Naive thymus-derived CD4-positive, alpha-beta T cell (primary cell): ENCODE data around the gene ADAMTSL1. TPM values are rescaled to one million over a fixed set of nuclear protein-coding genes. Genes with fewer than 3 reads are reported as not detected.

Experiments used
- ATAC-seq: fragments of 150-1000 bp; cut with Tn5 transposase; 2 replicates; pipeline ENCODE4 v1.10.0; 2021; ENCODE audit warnings: mild to moderate bottlenecking, moderate library complexity
- CTCF ChIA-PET: fragments of 350-600 bp; sonication (Branson Sonifier 250); formaldehyde crosslinking; loops from one replicate; lab custom pipeline; 2021; ENCODE audit warnings: antibody characterized with exemption; lab: Charles Lee
- POLR2A ChIA-PET: fragments of 350-600 bp; sonication (Branson Sonifier 250); formaldehyde crosslinking; loops from one replicate; lab custom pipeline; 2021; ENCODE audit warnings: antibody characterized with exemption, inconsistent platforms; lab: Charles Lee
- DNase-seq, 9 donors: peaks; one replicate each; pipeline versions ENCODE4 v3.0.0 to v3.0.0-alpha.2; 2020 to 2022; ENCODE audit warnings: mixed read lengths in 1 of 9
- H3K27ac ChIP-seq: one replicate; pipeline ENCODE4 v1.7.0; 2013; ENCODE audit warnings: mild to moderate bottlenecking, low read depth, low read length, moderate library complexity
- H3K27me3 ChIP-seq, 2 donors: one replicate each; pipeline ENCODE4 v1.7.0; 2013; ENCODE audit warnings: low read length in 2 of 2, mild to moderate bottlenecking in 2 of 2, moderate library complexity in 2 of 2; ENCODE audit not compliant: control insufficient read depth in 2 of 2, insufficient read depth in 2 of 2
- H3K36me3 ChIP-seq, 3 experiments: 1 replicate in 2 of 3; 2 replicates in 1 of 3; pipeline ENCODE4 v1.7.0; 2013; ENCODE audit warnings: low read length in 3 of 3, mild to moderate bottlenecking in 3 of 3, moderate library complexity in 1 of 3; ENCODE audit not compliant: insufficient read depth in 3 of 3, control insufficient read depth in 2 of 3
- H3K4me1 ChIP-seq, 2 donors: one replicate each; pipeline ENCODE4 v1.7.0; 2013; ENCODE audit warnings: low read length in 2 of 2, mild to moderate bottlenecking in 2 of 2, moderate library complexity in 1 of 2; ENCODE audit not compliant: control insufficient read depth in 2 of 2, insufficient read depth in 2 of 2
- H3K4me3 ChIP-seq: 2 replicates; pipeline ENCODE4 v1.7.0; 2013; ENCODE audit warnings: mild to moderate bottlenecking, low read length
- H3K9me3 ChIP-seq, 3 experiments: 1 replicate in 2 of 3; 2 replicates in 1 of 3; pipeline ENCODE4 v1.7.0; 2013; ENCODE audit warnings: low read length in 3 of 3; ENCODE audit not compliant: control insufficient read depth in 2 of 3
- H3K27ac Mint-ChIP-seq, 9 donors: one replicate each; pipeline ENCODE4 v1.8.0; 2020 to 2022; ENCODE audit warnings: mixed read lengths in 9 of 9, mild to moderate bottlenecking in 8 of 9, moderate library complexity in 5 of 9, inconsistent platforms in 2 of 9
- H3K27me3 Mint-ChIP-seq, 5 donors: one replicate each; pipeline ENCODE4 v1.8.0; 2021 to 2022; ENCODE audit warnings: mixed read lengths in 5 of 5, mild to moderate bottlenecking in 1 of 5
- H3K36me3 Mint-ChIP-seq, 5 donors: one replicate each; pipeline ENCODE4 v1.8.0; 2020 to 2022; ENCODE audit warnings: mixed read lengths in 5 of 5, mild to moderate bottlenecking in 3 of 5, inconsistent platforms in 1 of 5
- H3K4me1 Mint-ChIP-seq, 7 donors: one replicate each; pipeline ENCODE4 v1.8.0; 2020 to 2022; ENCODE audit warnings: mixed read lengths in 7 of 7, mild to moderate bottlenecking in 3 of 7, inconsistent platforms in 1 of 7
- H3K4me3 Mint-ChIP-seq, 10 donors: one replicate each; pipeline ENCODE4 v1.8.0; 2020 to 2022; ENCODE audit warnings: mild to moderate bottlenecking in 10 of 10, mixed read lengths in 10 of 10, moderate library complexity in 6 of 10, inconsistent platforms in 2 of 10
- H3K9me3 Mint-ChIP-seq, 11 donors: one replicate each; pipeline ENCODE4 v1.8.0; 2020 to 2022; ENCODE audit warnings: mixed read lengths in 11 of 11, mild to moderate bottlenecking in 4 of 11, inconsistent platforms in 1 of 11, moderate library complexity in 1 of 11
- intact Hi-C, 2 donors: fragments of 100-400 bp; cut with micrococcal nuclease; formaldehyde crosslinking; loops; one replicate each; pipeline ENCODE4 v1.15.1; 2023
- polyA plus RNA-seq, 2 donors: library from polyadenylated mRNA; unstranded; fragments of 300-500 nt; fragmentation: Illumina TruSeq; gene quantifications; one replicate each; pipeline ENCODE4 v1.2.3, GENCODE V29; 2021
- total RNA-seq, 6 experiments: library from RNA in 5 of 6; stranded (reverse) in 5 of 6; gene quantifications; 1 replicate in 5 of 6; 2 replicates in 1 of 6; pipeline ENCODE4 v1.2.3 and lab custom pipeline; 2021 to 2026

ADAMTSL1 gene
- total and polyA plus RNA-seq, 7 experiments from 2014 or later, result not detected

DNA sequence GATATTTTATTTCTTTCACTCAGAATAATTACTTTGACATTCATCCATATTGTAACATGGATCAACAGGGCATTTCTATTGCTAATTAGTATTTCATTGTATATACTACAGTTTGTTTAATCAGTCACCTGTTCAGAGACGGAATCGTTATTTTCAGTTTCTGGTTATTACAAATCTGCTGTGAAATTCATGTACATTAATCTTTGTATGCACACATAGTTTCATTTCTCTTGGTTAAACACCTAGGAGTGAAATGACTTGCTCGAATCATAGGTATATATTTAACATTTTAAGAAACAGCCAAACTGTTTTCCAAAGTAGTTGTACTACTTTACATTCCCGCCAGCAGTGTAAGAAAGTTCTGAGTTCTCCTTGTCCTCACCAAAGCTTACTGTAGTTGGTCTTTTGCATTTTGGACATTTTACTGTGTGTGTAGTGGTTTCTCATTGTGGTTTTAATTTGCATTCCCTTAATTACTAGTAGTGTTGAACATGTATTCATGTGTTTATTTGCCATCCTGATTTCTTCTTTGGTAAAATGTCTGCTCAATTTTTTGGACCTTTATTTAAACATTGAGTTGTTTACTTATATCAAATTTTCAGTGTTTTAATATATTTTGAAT, 360.9 kb downstream of the ADAMTSL1 start:
- CTCF ChIA-PET, result no interaction called here
- H3K27me3 Mint-ChIP-seq, result peaks cover 0 to 4% (median 2%) of the 10 kb centered on the region in 5 donors
- intact Hi-C loops, result no loop called here

GRCh38 chr9:18837402-18837801, 363.4 kb downstream of the ADAMTSL1 start:
- Histone ChIP-seq H3K36me3 (no peaks in the 10 kb centered on the region), H3K27ac (no peak overlapping the region), H3K4me3 (no peak overlapping the region), H3K4me1 (no peaks in the 10 kb centered on the region), H3K9me3 (no peaks in the 10 kb centered on the region), H3K27me3 (no peaks in the 10 kb centered on the region)
- ChIA-PET POLR2A (no interaction called here), CTCF (interaction anchor here (0.6 kb wide), 1 partner anchor 476 kb away, joined by 3 read pairs; no protein-coding TSS in a partner anchor)
- no peak overlapping the region for H3K27ac Mint-ChIP-seq
- H3K4me1 Mint-ChIP-seq, result no peaks in the 10 kb centered on the region
- peaks cover 0 to 7% (median 2%) of the 10 kb centered on the region in 5 donors for H3K27me3 Mint-ChIP-seq
- H3K4me3 Mint-ChIP-seq, result no peak overlapping the region
- DNase-seq, result no peak
- ATAC-seq, result no peak
- intact Hi-C loops, result no loop called here
- H3K9me3 Mint-ChIP-seq, result peaks cover 0 to 6% (median 0%) of the 10 kb centered on the region in 11 donors
- H3K36me3 Mint-ChIP-seq, result no peaks in the 10 kb centered on the region

More for the DNA sequence above, 360.9 kb downstream of the ADAMTSL1 start:
- DNase-seq (no peak), ATAC-seq (no peak)
- Histone ChIP-seq H3K4me1 (no peaks in the 10 kb centered on the region), H3K4me3 (no peak overlapping the region), H3K36me3 (no peaks in the 10 kb centered on the region), H3K27ac (no peak overlapping the region), H3K27me3 (no peaks in the 10 kb centered on the region), H3K9me3 (no peaks in the 10 kb centered on the region)
- no peak overlapping the region for H3K4me3 Mint-ChIP-seq
- no peaks in the 10 kb centered on the region for H3K36me3 Mint-ChIP-seq
- H3K27ac Mint-ChIP-seq, result no peak overlapping the region
- H3K4me1 Mint-ChIP-seq, result no peaks in the 10 kb centered on the region
- peaks cover 0 to 6% (median 0%) of the 10 kb centered on the region in 11 donors for H3K9me3 Mint-ChIP-seq
- POLR2A ChIA-PET, result no interaction called here

- no peak overlapping the region for H3K4me3 ChIP-seq
- no peak overlapping the region for H3K27ac Mint-ChIP-seq
- DNase-seq (no peak), ATAC-seq (no peak)
- no peaks in the 10 kb centered on the region for H3K4me1 ChIP-seq
- peaks cover under 1 to 10% (median 4%) of the 10 kb centered on the region in 5 donors for H3K27me3 Mint-ChIP-seq
- no peaks in the 10 kb centered on the region for H3K4me1 Mint-ChIP-seq
- no peaks in the 10 kb centered on the region for H3K9me3 ChIP-seq
- CTCF ChIA-PET, result no interaction called here
- no peaks in the 10 kb centered on the region for H3K36me3 ChIP-seq
- H3K27me3 ChIP-seq, result no peaks in the 10 kb centered on the region
- peaks cover 0 to 9% (median 0%) of the 10 kb centered on the region in 11 donors for H3K9me3 Mint-ChIP-seq
- POLR2A ChIA-PET, result no interaction called here
- no peak overlapping the region for H3K27ac ChIP-seq
- no peak overlapping the region for H3K4me3 Mint-ChIP-seq
- intact Hi-C loops, result no loop called here
- H3K36me3 Mint-ChIP-seq, result no peaks in the 10 kb centered on the region
Observed at GRCh38 chr9:18847576-18848275, 373.8 kb downstream of the ADAMTSL1 start.

DNA sequence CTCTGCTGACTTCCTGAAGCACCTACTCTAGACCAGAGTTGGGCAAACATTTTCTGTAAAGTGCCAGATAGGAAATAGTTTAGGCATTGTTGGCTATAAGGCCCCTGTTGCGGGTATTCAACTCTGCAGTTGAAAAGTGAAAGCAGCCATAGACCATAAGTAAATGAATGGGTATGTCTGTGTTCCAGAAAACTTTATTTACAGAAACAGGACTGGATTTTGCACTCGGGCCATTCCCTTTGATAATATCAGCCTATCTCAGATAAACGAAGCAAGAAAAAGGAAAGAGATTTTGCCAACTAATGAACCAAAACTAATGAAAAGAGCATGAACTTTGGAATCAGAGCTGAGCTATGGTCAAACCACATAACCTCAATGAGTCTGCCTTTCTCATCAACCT, 374.7 kb downstream of the ADAMTSL1 start:
- no peaks in the 10 kb centered on the region for H3K27me3 ChIP-seq
- H3K4me1 ChIP-seq, result no peaks in the 10 kb centered on the region
- no peaks in the 10 kb centered on the region for H3K9me3 ChIP-seq
- Mint-ChIP-seq H3K4me1 (no peaks in the 10 kb centered on the region), H3K4me3 (no peak overlapping the region), H3K9me3 (peaks cover 0 to 9% (median 0%) of the 10 kb centered on the region in 11 donors), H3K27me3 (peaks cover 2 to 10% (median 9%) of the 10 kb centered on the region in 5 donors), H3K27ac (no peak overlapping the region), H3K36me3 (no peaks in the 10 kb centered on the region)
- no peak overlapping the region for H3K4me3 ChIP-seq
- H3K36me3 ChIP-seq, result no peaks in the 10 kb centered on the region
- intact Hi-C loops, result no loop called here
- ChIA-PET CTCF (no interaction called here), POLR2A (no interaction called here)
- ATAC-seq, result no peak
- H3K27ac ChIP-seq, result no peak overlapping the region
- DNase-seq, result no peak

DNA sequence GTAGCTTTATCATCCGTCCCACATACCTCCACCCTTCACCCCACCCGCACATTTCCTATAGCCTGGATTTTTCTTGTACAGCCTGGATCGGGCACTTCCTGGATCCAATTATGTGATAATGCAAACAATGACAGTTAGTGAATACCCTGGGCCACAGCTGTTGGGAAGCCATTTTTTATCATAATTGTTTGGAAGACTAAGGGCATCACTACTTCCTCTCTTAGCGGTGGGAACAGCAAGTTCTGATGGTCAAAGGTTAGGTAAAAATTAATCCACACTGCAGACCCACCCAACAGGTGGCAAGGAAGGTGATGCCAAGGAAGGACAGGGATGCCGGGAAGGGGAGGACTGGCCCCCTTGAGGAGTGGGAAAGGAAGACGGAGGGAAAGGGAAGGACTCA, 375.3 kb downstream of the ADAMTSL1 start:
- Histone ChIP-seq H3K4me1 (no peaks in the 10 kb centered on the region), H3K36me3 (no peaks in the 10 kb centered on the region), H3K9me3 (no peaks in the 10 kb centered on the region), H3K27me3 (no peaks in the 10 kb centered on the region), H3K27ac (no peak overlapping the region), H3K4me3 (no peak overlapping the region)
- H3K36me3 Mint-ChIP-seq, result no peaks in the 10 kb centered on the region
- H3K4me1 Mint-ChIP-seq, result no peaks in the 10 kb centered on the region
- no peak for ATAC-seq
- H3K27me3 Mint-ChIP-seq, result peaks cover 0 to 10% (median 6%) of the 10 kb centered on the region in 5 donors
- H3K27ac Mint-ChIP-seq, result no peak overlapping the region
- H3K9me3 Mint-ChIP-seq, result peaks cover 0 to 5% (median 0%) of the 10 kb centered on the region in 11 donors
- POLR2A ChIA-PET, result no interaction called here
- intact Hi-C loops, result no loop called here
- H3K4me3 Mint-ChIP-seq, result no peak overlapping the region
- CTCF ChIA-PET, result no interaction called here
- no peak for DNase-seq

- no peak overlapping the region for H3K27ac ChIP-seq
- ATAC-seq, result no peak
- DNase-seq, result no peak
- H3K27me3 Mint-ChIP-seq, result peaks cover 0 to 10% (median 4%) of the 10 kb centered on the region in 5 donors
- H3K4me1 Mint-ChIP-seq, result no peaks in the 10 kb centered on the region
- H3K36me3 ChIP-seq, result no peaks in the 10 kb centered on the region
- no peak overlapping the region for H3K4me3 Mint-ChIP-seq
- no peak overlapping the region for H3K4me3 ChIP-seq
- H3K36me3 Mint-ChIP-seq, result no peaks in the 10 kb centered on the region
- CTCF ChIA-PET, result no interaction called here
- no peak overlapping the region for H3K27ac Mint-ChIP-seq
- intact Hi-C loops, result no loop called here
- peaks cover 0 to 2% (median 0%) of the 10 kb centered on the region in 11 donors for H3K9me3 Mint-ChIP-seq
- H3K9me3 ChIP-seq, result no peaks in the 10 kb centered on the region
- POLR2A ChIA-PET, result no interaction called here
- no peaks in the 10 kb centered on the region for H3K27me3 ChIP-seq
- no peaks in the 10 kb centered on the region for H3K4me1 ChIP-seq
Observed at GRCh38 chr9:18849890-18850677, 376.1 kb downstream of the ADAMTSL1 start.
